Measurements from ENCODE around the gene HMGN1. TPM values are rescaled to one million over a fixed set of nuclear protein-coding genes. Genes with fewer than 3 reads are reported as not detected.
A peak's percentile ranks its signal among the peaks of the same experiment; 100 is the strongest.

HMGN1 gene, protein sequence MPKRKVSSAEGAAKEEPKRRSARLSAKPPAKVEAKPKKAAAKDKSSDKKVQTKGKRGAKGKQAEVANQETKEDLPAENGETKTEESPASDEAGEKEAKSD
- total RNA-seq (2021; ENCODE audit: unreplicated experiment), result 293 TPM
- 300 TPM for polyA plus RNA-seq (2012; ENCODE audit: insufficient read length)
- percentile 98 among the genes with signal in this experiment for Bru-seq, nascent RNA
- BruChase-seq, experiment 1, labeled RNA remaining after a 2-hour chase, result percentile 98 among the genes with signal in this experiment
- percentile 99 among the genes with signal in this experiment for BruChase-seq, experiment 2, labeled RNA remaining after a 6-hour chase
- long read RNA-seq, full-length matches to known transcripts, result 313 of 441 reads
- long read RNA-seq, partial matches to known transcripts, result 39 of 441 reads
- long read RNA-seq, other reads (novel, unspliced or antisense), result 89 of 441 reads

DNA sequence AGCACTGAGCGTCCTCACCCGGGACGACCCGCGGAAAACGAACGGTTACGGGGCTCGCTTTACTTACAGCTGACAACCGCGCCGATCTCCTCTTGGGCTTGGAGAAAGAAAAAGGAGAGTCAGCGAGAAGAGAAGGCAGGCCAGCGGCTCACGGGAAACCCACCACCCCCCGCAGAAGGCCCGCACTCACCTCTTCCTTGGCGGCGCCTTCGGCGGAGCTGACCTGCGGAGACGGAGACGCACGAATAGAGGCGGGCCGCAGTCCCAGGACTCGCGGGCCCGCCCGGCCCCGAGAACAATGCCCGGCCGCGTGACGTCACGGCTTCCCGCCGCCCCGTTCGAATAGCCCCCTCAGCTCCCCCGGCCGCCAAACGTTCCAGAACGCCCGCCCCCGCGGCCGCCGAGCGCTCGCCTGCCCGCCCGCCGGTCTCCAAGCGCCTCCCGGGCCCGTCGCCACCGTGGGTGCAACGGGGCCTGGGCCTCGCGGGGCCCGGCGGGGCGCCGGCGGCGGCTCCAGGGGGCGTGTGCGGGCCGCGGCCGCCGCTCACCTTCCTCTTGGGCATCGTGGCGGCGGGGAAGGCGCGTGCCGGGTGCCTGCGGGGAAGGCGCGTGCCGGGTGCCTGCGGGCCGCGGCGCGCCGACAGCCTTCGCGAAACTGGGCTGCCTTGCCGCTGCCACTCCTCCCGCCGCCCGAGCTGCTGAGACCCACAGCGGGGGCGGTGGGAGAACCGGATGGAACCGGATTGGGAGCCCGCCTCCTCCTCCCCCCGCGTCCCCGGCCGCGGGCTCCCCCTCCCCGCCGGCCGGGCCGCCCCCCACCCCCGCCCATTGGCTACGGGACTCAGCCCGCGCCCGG, at the start of gene HMGN1:
HMGN1 (minus strand) TSS at position 734 of the 856 bp plus-strand sequence; CDS start at position 563, 171 bp downstream.
- no peak for DNase-seq (ENCODE audit: low read depth, low spot score)
- Histone ChIP-seq H3K4me1 (ENCODE audit: control insufficient read depth, insufficient read depth, low read length) (peaks cover 9% of the 10 kb centered on the region), H3K9me3 (ENCODE audit: control insufficient read depth, insufficient read depth, low read depth, low read length) (no peaks in the 10 kb centered on the region), H3K36me3 (ENCODE audit: control insufficient read depth, insufficient read depth, low read length) (peaks cover 37% of the 10 kb centered on the region), H3K4me3 (ENCODE audit: low read depth in 2 of 2, low read length in 2 of 2) (peak within 1 kb of the TSS; percentile 72 to 95), H3K27ac (ENCODE audit: low read length) (peak within 1 kb of the TSS; percentile 82), H3K27me3 (ENCODE audit: control insufficient read depth, insufficient read depth, low read length) (no peaks in the 10 kb centered on the region)
- POLR2A ChIA-PET, result interaction anchor here (1.0 kb wide), 1 partner anchor 32 kb away, joined by 5 read pairs; a partner anchor contains a TSS
- ATAC-seq, result peak; percentile 82
- BruUV-seq (replicated peaks), result no TSS peak
- intact Hi-C loops (cut with micrococcal nuclease; ENCODE audit: unreplicated experiment) (no loop called here), in situ Hi-C loops (cut with HindIII; ENCODE audit: low pct_unique_long_range_greater_than_20kb, low sequenced_read_pairs) (no loop called here)
- no peak for TF ChIP-seq SIN3A (IDR thresholded peaks at IDR 0.05; ENCODE audit: borderline replicate concordance, insufficient read depth, low read depth, low read length)
- TF ChIP-seq, protein P1, sequence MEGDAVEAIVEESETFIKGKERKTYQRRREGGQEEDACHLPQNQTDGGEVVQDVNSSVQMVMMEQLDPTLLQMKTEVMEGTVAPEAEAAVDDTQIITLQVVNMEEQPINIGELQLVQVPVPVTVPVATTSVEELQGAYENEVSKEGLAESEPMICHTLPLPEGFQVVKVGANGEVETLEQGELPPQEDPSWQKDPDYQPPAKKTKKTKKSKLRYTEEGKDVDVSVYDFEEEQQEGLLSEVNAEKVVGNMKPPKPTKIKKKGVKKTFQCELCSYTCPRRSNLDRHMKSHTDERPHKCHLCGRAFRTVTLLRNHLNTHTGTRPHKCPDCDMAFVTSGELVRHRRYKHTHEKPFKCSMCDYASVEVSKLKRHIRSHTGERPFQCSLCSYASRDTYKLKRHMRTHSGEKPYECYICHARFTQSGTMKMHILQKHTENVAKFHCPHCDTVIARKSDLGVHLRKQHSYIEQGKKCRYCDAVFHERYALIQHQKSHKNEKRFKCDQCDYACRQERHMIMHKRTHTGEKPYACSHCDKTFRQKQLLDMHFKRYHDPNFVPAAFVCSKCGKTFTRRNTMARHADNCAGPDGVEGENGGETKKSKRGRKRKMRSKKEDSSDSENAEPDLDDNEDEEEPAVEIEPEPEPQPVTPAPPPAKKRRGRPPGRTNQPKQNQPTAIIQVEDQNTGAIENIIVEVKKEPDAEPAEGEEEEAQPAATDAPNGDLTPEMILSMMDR (IDR thresholded peaks at IDR 0.05), result peak; percentile 17; the same call in 1 of the 2 replicates
- CTCF ChIA-PET, result no interaction called here

DNA sequence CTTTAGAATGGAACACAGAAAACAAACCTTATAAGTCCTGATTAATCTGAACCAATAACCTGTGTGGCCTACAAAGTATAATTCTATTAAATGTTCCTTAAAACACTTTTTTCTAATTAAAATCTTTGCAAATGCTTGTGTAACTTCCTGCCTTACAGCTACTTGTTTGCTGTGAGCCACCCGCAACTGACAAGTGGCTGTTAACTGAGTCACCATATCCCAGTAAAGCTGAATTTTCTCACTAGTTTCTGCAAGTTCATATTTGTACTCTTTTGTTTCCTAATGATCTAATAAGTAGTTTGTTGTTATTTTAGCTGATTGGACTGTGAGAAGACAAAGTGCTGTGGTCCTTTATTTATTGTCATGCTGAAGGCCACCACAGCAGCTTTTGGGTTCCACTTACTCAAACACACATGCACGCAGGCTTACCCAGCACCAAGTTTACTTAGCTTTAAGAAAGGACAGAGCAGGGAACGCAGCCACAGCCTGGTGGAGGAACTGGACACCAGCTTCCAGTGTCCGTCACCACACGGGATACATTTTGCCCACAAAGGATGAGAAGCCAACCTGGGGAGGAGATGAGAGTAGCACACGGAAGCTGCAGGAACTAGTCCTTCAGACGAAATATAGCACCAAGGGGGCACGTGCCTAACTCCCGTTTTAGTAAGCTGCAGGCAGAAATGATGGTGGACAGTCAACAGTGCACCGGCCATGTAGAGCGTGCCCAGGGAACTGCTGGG, 48.9 kb upstream of the HMGN1 start:
- DNase-seq (ENCODE audit: low read depth, low spot score) (no peak), ATAC-seq (no peak)
- BruUV-seq (replicated peaks), result no TSS peak
- CTCF ChIA-PET, result no interaction called here
- in situ Hi-C loops (cut with HindIII; ENCODE audit: low pct_unique_long_range_greater_than_20kb, low sequenced_read_pairs), result no loop called here
- Histone ChIP-seq H3K27me3 (ENCODE audit: control insufficient read depth, insufficient read depth, low read length) (no peaks in the 10 kb centered on the region), H3K27ac (ENCODE audit: low read length) (no peak overlapping the region), H3K4me1 (ENCODE audit: control insufficient read depth, insufficient read depth, low read length) (no peaks in the 10 kb centered on the region), H3K4me3 (ENCODE audit: low read depth in 2 of 2, low read length in 2 of 2) (no peak overlapping the region), H3K36me3 (ENCODE audit: control insufficient read depth, insufficient read depth, low read length) (no peaks in the 10 kb centered on the region), H3K9me3 (ENCODE audit: control insufficient read depth, insufficient read depth, low read depth, low read length) (no peaks in the 10 kb centered on the region)
- POLR2A ChIA-PET, result interaction anchor here (0.7 kb wide), 1 partner anchor 11 kb away, joined by 10 read pairs; no protein-coding TSS in a partner anchor
- TF ChIP-seq TCF7L2 (IDR thresholded peaks at IDR 0.05; ENCODE audit: low read depth, low read length) (no peak), POLR2AphosphoS5 (IDR thresholded peaks at IDR 0.05; ENCODE audit: low read depth, low read length) (no peak), SIN3A (IDR thresholded peaks at IDR 0.05; ENCODE audit: borderline replicate concordance, insufficient read depth, low read depth, low read length) (no peak)
- TF ChIP-seq, protein P2, sequence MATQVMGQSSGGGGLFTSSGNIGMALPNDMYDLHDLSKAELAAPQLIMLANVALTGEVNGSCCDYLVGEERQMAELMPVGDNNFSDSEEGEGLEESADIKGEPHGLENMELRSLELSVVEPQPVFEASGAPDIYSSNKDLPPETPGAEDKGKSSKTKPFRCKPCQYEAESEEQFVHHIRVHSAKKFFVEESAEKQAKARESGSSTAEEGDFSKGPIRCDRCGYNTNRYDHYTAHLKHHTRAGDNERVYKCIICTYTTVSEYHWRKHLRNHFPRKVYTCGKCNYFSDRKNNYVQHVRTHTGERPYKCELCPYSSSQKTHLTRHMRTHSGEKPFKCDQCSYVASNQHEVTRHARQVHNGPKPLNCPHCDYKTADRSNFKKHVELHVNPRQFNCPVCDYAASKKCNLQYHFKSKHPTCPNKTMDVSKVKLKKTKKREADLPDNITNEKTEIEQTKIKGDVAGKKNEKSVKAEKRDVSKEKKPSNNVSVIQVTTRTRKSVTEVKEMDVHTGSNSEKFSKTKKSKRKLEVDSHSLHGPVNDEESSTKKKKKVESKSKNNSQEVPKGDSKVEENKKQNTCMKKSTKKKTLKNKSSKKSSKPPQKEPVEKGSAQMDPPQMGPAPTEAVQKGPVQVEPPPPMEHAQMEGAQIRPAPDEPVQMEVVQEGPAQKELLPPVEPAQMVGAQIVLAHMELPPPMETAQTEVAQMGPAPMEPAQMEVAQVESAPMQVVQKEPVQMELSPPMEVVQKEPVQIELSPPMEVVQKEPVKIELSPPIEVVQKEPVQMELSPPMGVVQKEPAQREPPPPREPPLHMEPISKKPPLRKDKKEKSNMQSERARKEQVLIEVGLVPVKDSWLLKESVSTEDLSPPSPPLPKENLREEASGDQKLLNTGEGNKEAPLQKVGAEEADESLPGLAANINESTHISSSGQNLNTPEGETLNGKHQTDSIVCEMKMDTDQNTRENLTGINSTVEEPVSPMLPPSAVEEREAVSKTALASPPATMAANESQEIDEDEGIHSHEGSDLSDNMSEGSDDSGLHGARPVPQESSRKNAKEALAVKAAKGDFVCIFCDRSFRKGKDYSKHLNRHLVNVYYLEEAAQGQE (IDR thresholded peaks at IDR 0.05; ENCODE audit: insufficient read depth in 1 of 2, low read depth in 2 of 2, low read length in 1 of 2), result no peak
- TF ChIP-seq, protein P1 (IDR thresholded peaks at IDR 0.05), result no peak
- intact Hi-C loops (cut with micrococcal nuclease; ENCODE audit: unreplicated experiment), result no loop called here

Data from Panc1 (cell line).